A549 (cell line): ENCODE measurements around the gene DUS4L. TPM values are rescaled to one million over a fixed set of nuclear protein-coding genes. Genes with fewer than 3 reads are reported as not detected.

Source experiments
- ATAC-seq, 2 experiments: fragments of 200-7000 bp in 1 of 2; fragments of >200 bp in 1 of 2; cut with Nextera tagmentation in 1 of 2; cut with Tn5 transposase in 1 of 2; 3 replicates each; pipeline versions ENCODE4 v1.8.0 to v1.9.1; 2018 to 2020; ENCODE audit warnings: mild to moderate bottlenecking in 1 of 2, moderate library complexity in 1 of 2
- CTCF ChIA-PET: fragments of 300-600 bp; sonication (Branson Sonifier 250); formaldehyde crosslinking; extraction: SDS; loops from one replicate; lab custom pipeline; 2021; ENCODE audit warnings: antibody characterized with exemption, inconsistent platforms; lab: Yijun Ruan, JAX
- POLR2A ChIA-PET: fragments of 350-600 bp; formaldehyde crosslinking; extraction: SDS; loops from one replicate; lab custom pipeline; 2021; ENCODE audit warnings: antibody characterized with exemption, inconsistent platforms; lab: Yijun Ruan, JAX
- DNase-seq, 2 experiments: peaks; one replicate each; pipeline versions ENCODE4 v3.0.0 to v3.0.0-alpha.2; 2011 to 2016; ENCODE audit warnings: low read depth in 1 of 2, low spot score in 1 of 2
- FAIRE-seq: peaks from 2 replicates; lab custom pipeline; 2011; peaks lifted over from hg19 to GRCh38; lab: Jason Lieb, UNC
- H3K27ac ChIP-seq, 2 experiments: fragments of >200 bp; sonication (Bioruptor Twin); formaldehyde crosslinking; 3 replicates each; pipeline ENCODE4 v1.5.1; 2016 to 2017
- H3K4me1 ChIP-seq: fragments of >200 bp; sonication (Bioruptor Twin); formaldehyde crosslinking; 3 replicates; pipeline ENCODE4 v1.6.1; 2016
- H3K4me2 ChIP-seq: fragments of >200 bp; sonication (Bioruptor Twin); formaldehyde crosslinking; 3 replicates; pipeline ENCODE4 v1.6.1; 2016
- H3K4me3 ChIP-seq: fragments of >200 bp; sonication (Bioruptor Twin); formaldehyde crosslinking; 3 replicates; pipeline ENCODE4 v1.5.1; 2016
- H3K9me3 ChIP-seq: fragments of >200 bp; sonication (Bioruptor Twin); formaldehyde crosslinking; 3 replicates; pipeline ENCODE4 v1.6.1; 2016
- CEBPB ChIP-seq, 2 experiments: fragments of >200 bp in 1 of 2; sonication (Bioruptor Twin) in 1 of 2; formaldehyde crosslinking in 1 of 2; IDR thresholded peaks; 2 replicates each; pipeline ENCODE4 v1.6.1; 2012 to 2016
- EHF ChIP-seq: fragments of 250-450 bp; sonication (Bioruptor Pico); IDR thresholded peaks from 2 replicates; pipeline ENCODE4 v1.5.0; 2020; ENCODE audit warnings: mild to moderate bottlenecking
- ELK1 ChIP-seq: fragments of 150-350 bp; IDR thresholded peaks from 2 replicates; pipeline ENCODE4 v1.6.1; 2014; ENCODE audit warnings: low read depth, mild to moderate bottlenecking, low read length
- FOSB ChIP-seq: fragments of 250-450 bp; sonication (Bioruptor Pico); IDR thresholded peaks from 2 replicates; pipeline ENCODE4 v1.5.0; 2020; ENCODE audit warnings: mild to moderate bottlenecking, moderate library complexity
- FOXS1 ChIP-seq: fragments of 250-450 bp; sonication (Bioruptor Pico); IDR thresholded peaks from 2 replicates; pipeline ENCODE4 v1.5.0; 2020; ENCODE audit warnings: mild to moderate bottlenecking, moderate library complexity
- HOXA7 ChIP-seq: fragments of 250-450 bp; sonication (Bioruptor Pico); IDR thresholded peaks from 2 replicates; pipeline ENCODE4 v1.5.0; 2020; ENCODE audit warnings: mild to moderate bottlenecking, moderate library complexity
- KDM1A ChIP-seq: fragments of 200-600 bp; sonication (generic); IDR thresholded peaks from 2 replicates; pipeline ENCODE4 v1.6.1; 2016; ENCODE audit warnings: low read depth, mild to moderate bottlenecking
- NPAS2 ChIP-seq: fragments of 250-450 bp; sonication (Bioruptor Pico); IDR thresholded peaks from 2 replicates; pipeline ENCODE4 v1.8.0; 2022; ENCODE audit warnings: mild to moderate bottlenecking, moderate library complexity, borderline replicate concordance
- NR3C1 ChIP-seq: fragments of >200 bp; sonication (Bioruptor Twin); formaldehyde crosslinking; IDR thresholded peaks from 3 replicates; pipeline ENCODE4 v1.6.1; 2017
- PBX3 ChIP-seq: IDR thresholded peaks from 2 replicates; pipeline ENCODE4 v1.6.1; 2012
- POLR2AphosphoS2 ChIP-seq: conservative IDR thresholded peaks from 2 replicates; pipeline ENCODE4 v1.6.1; 2012; ENCODE audit warnings: low read length, improper control_type of control experiment, inconsistent platforms
- RAD21 ChIP-seq, 2 experiments: fragments of >200 bp in 1 of 2; sonication (Bioruptor Twin) in 1 of 2; formaldehyde crosslinking in 1 of 2; IDR thresholded peaks in 1 of 2; conservative IDR thresholded peaks in 1 of 2; 2 replicates in 1 of 2; 3 replicates in 1 of 2; pipeline ENCODE4 v1.6.1; 2012 to 2018; ENCODE audit warnings: inconsistent platforms in 1 of 2
- RARB ChIP-seq: fragments of 250-450 bp; sonication (Bioruptor Pico); IDR thresholded peaks from 2 replicates; pipeline ENCODE4 v1.8.0; 2021; ENCODE audit warnings: mild to moderate bottlenecking, moderate library complexity
- RCOR1 ChIP-seq: fragments of 150-350 bp; IDR thresholded peaks from 2 replicates; pipeline ENCODE4 v1.6.1; 2014; ENCODE audit warnings: antibody characterized with exemption, low read length, low read depth
- RFX5 ChIP-seq: fragments of 450-650 bp; IDR thresholded peaks from 2 replicates; pipeline ENCODE4 v1.7.1; 2014; ENCODE audit warnings: antibody characterized with exemption, mild to moderate bottlenecking, moderate library complexity
- SMC3 ChIP-seq: fragments of >200 bp; sonication (Bioruptor Twin); formaldehyde crosslinking; IDR thresholded peaks from 3 replicates; pipeline ENCODE4 v1.6.1; 2018; ENCODE audit warnings: inconsistent platforms
- ZFP36 ChIP-seq: fragments of 450-650 bp; IDR thresholded peaks from 2 replicates; pipeline ENCODE4 v1.6.1; 2014; ENCODE audit warnings: borderline replicate concordance; ENCODE audit not compliant: partially characterized antibody
- ZSCAN20 ChIP-seq: fragments of 250-450 bp; sonication (Bioruptor Pico); IDR thresholded peaks from 2 replicates; pipeline ENCODE4 v1.8.0; 2022; ENCODE audit warnings: mild to moderate bottlenecking, moderate library complexity
- WGBS: methylation state at CpG from one replicate; pipeline ENCODE4 v1.1.6; 2017; ENCODE audit errors: missing lambda C conversion rate; 5-methylcytosine and 5-hydroxymethylcytosine counted together
- polyA plus RNA-seq, 4 experiments: library from polyadenylated mRNA; depleted of rRNA in 3 of 4; stranded (reverse); fragments of >200 nt; fragmentation: RNase III in 1 of 4; extraction: RNeasy Plus Mini Kit Qiagen cat#74134 plus additional on column Dnase treatment in 1 of 4; gene quantifications; 2 replicates in 3 of 4; 3 replicates in 1 of 4; pipeline ENCODE4 v1.2.3, GENCODE V29; 2011 to 2017
- TF ChIP-seq, protein P1 (sequence below): fragments of 250-450 bp; sonication (Bioruptor Pico); IDR thresholded peaks from 2 replicates; pipeline ENCODE4 v1.5.0; 2020; ENCODE audit warnings: low read depth, mild to moderate bottlenecking, moderate library complexity
- TF ChIP-seq, protein P2 (sequence below): fragments of >200 bp; sonication (Bioruptor Twin); formaldehyde crosslinking; IDR thresholded peaks from 3 replicates; pipeline ENCODE4 v1.6.1; 2016
- TF ChIP-seq, protein P3 (sequence below): IDR thresholded peaks from 2 replicates; pipeline ENCODE4 v1.6.1; 2012

DUS4L gene
- polyA plus RNA-seq, 2 of the 4 experiments (the other 2 are of a cell fraction): 10.1 to 17.4 TPM

DNA sequence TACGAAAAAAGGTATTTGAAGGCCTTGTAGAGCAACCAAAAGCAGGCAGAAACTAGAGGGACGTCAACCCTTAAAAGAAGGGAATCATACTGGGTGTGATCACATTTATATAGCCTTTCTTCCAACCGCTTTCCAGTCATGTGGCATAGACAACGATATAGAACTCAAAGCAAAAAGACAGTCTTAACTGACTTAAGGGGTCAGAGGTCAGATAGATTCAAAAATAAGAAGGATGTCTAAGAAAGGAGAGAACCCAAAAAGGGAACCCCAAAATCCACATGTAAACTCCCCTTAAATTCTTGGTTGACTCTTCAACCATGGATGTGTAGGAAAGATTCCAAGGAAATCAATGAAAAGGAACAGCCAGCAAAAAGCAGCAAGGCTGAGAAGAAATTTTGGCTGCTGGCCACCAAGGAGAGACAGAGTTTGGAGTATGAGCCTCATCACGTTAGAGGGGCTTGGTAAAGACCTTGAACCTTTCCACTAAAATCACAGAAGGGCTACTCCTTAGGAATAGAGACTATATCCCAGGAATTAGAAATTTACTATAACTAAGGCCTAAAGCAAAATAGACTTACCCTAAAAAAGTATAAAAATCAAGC, 24.9 kb downstream of the DUS4L start (continued):
- TF ChIP-seq ELK1: no peak
- TF ChIP-seq CEBPB (IDR thresholded peaks at IDR 0.05): no peak
- no peak for TF ChIP-seq FOXS1 (CRISPR knock-in tag)
- TF ChIP-seq, protein P1, sequence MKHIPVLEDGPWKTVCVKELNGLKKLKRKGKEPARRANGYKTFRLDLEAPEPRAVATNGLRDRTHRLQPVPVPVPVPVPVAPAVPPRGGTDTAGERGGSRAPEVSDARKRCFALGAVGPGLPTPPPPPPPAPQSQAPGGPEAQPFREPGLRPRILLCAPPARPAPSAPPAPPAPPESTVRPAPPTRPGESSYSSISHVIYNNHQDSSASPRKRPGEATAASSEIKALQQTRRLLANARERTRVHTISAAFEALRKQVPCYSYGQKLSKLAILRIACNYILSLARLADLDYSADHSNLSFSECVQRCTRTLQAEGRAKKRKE (CRISPR knock-in tag): no peak

DNA sequence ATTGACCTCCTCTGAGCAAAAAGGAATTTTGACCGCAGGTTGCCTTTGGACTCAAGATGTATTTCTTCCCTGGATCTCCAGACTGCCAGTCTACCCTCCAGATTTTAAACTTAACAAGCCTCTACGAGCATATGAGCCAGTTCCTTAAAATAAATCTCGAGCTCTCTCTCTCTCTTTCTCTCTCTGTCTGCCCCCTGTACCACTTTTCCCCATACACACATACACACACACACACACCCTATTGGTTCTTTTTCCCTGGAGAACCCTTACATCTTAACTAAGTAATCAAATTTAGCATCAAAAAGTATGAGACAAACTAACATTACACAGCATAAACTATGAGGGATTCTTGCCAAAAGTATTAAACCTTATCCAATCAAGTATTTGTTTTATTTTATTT, 27.6 kb downstream of the DUS4L start:
- Histone ChIP-seq H3K4me2 (no peak overlapping the region), H3K4me3 (no peak overlapping the region), H3K27ac (no peak overlapping the region), H3K4me1 (peaks cover 12% of the 10 kb centered on the region; the same call in 2 of the 3 replicates), H3K9me3 (no peaks in the 10 kb centered on the region)
- no peak for DNase-seq
- TF ChIP-seq PBX3 (no peak), RARB (no peak), SMC3 (no peak), POLR2AphosphoS2 (no peak), ZFP36 (no peak), HOXA7 (no peak), ZSCAN20 (CRISPR knock-in tag) (no peak), RCOR1 (no peak), FOSB (CRISPR knock-in tag) (no peak), RFX5 (no peak), NR3C1 (no peak), RAD21 (conservative IDR thresholded peaks at IDR 0.05 in 1 of 2, IDR thresholded peaks at IDR 0.05 in 1 of 2) (no peak), EHF (no peak), NPAS2 (CRISPR knock-in tag) (no peak), KDM1A (no peak)
- TF ChIP-seq, protein P2, sequence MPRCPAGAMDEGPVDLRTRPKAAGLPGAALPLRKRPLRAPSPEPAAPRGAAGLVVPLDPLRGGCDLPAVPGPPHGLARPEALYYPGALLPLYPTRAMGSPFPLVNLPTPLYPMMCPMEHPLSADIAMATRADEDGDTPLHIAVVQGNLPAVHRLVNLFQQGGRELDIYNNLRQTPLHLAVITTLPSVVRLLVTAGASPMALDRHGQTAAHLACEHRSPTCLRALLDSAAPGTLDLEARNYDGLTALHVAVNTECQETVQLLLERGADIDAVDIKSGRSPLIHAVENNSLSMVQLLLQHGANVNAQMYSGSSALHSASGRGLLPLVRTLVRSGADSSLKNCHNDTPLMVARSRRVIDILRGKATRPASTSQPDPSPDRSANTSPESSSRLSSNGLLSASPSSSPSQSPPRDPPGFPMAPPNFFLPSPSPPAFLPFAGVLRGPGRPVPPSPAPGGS: no peak
- TF ChIP-seq, protein P3, sequence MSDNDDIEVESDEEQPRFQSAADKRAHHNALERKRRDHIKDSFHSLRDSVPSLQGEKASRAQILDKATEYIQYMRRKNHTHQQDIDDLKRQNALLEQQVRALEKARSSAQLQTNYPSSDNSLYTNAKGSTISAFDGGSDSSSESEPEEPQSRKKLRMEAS: no peak
- FAIRE-seq: no peak
- ATAC-seq: no peak
- POLR2A ChIA-PET: no interaction called here
- WGBS: 90% methylated on average over 3 of the region's 3 CpGs
- CTCF ChIA-PET: no interaction called here
